H9 (cell line): Measurements from ENCODE around the gene PHLPP2. TPM values are rescaled to one million over a fixed set of nuclear protein-coding genes. Genes with fewer than 3 reads are reported as not detected.
A peak's percentile ranks its signal among the peaks of the same experiment; 100 is the strongest.

Experiments used
- DNase-seq: peaks from one replicate; pipeline ENCODE4 v3.0.0-alpha.2; 2017
- H2AFZ ChIP-seq: one replicate; pipeline ENCODE4 v1.6.1; 2013; ENCODE audit warnings: mild to moderate bottlenecking, low read length, control low read depth, moderate library complexity
- H2AK5ac ChIP-seq: 2 replicates; pipeline ENCODE4 v1.6.1; 2013; ENCODE audit warnings: low read length, control low read depth, mixed read lengths; ENCODE audit not compliant: insufficient read length
- H2BK120ac ChIP-seq: one replicate; pipeline ENCODE4 v1.6.1; 2013; ENCODE audit warnings: low read depth, mild to moderate bottlenecking, low read length, control low read depth, inconsistent platforms; ENCODE audit not compliant: poor library complexity, severe bottlenecking
- H2BK12ac ChIP-seq: 2 replicates; pipeline ENCODE4 v1.6.1; 2013; ENCODE audit warnings: low read length, control low read depth, mixed read lengths, low read depth; ENCODE audit not compliant: insufficient read length
- H2BK15ac ChIP-seq: 2 replicates; pipeline ENCODE4 v1.6.1; 2013; ENCODE audit warnings: low read depth, low read length, control low read depth
- H2BK20ac ChIP-seq: one replicate; pipeline ENCODE4 v1.6.1; 2013; ENCODE audit warnings: low read depth, mild to moderate bottlenecking, low read length, control low read depth, inconsistent platforms; ENCODE audit not compliant: poor library complexity, severe bottlenecking
- H2BK5ac ChIP-seq: 2 replicates; pipeline ENCODE4 v1.6.1; 2013; ENCODE audit warnings: low read length, control low read depth, mixed read lengths; ENCODE audit not compliant: insufficient read length
- H3K14ac ChIP-seq: 2 replicates; pipeline ENCODE4 v1.6.1; 2013; ENCODE audit warnings: low read length, control low read depth; ENCODE audit not compliant: insufficient read depth
- H3K18ac ChIP-seq: 2 replicates; pipeline ENCODE4 v1.6.1; 2013; ENCODE audit warnings: low read depth, mild to moderate bottlenecking, mixed read lengths, low read length, control low read depth; ENCODE audit not compliant: insufficient read length
- H3K23ac ChIP-seq: 2 replicates; pipeline ENCODE4 v1.6.1; 2013; ENCODE audit warnings: low read length, control low read depth, mixed read lengths, low read depth; ENCODE audit not compliant: insufficient read length
- H3K23me2 ChIP-seq: 2 replicates; pipeline ENCODE4 v1.6.1; 2013; ENCODE audit warnings: low read depth, mild to moderate bottlenecking, mixed read lengths, low read length, control low read depth; ENCODE audit not compliant: insufficient read length, poor library complexity, severe bottlenecking
- H3K27ac ChIP-seq: 2 replicates; pipeline ENCODE4 v1.5.1; 2013; ENCODE audit warnings: low read length, control low read depth, mixed read lengths, low read depth; ENCODE audit not compliant: insufficient read length
- H3K27me3 ChIP-seq: 2 replicates; pipeline ENCODE4 v1.6.1; 2013; ENCODE audit warnings: low read length, control low read depth, inconsistent platforms; ENCODE audit not compliant: insufficient read depth
- H3K4ac ChIP-seq: 2 replicates; pipeline ENCODE4 v1.6.1; 2013; ENCODE audit warnings: low read depth, mild to moderate bottlenecking, control low read depth, inconsistent platforms, low read length, moderate library complexity
- H3K4me1 ChIP-seq: 2 replicates; pipeline ENCODE4 v1.6.1; 2013; ENCODE audit warnings: low read length, control low read depth, inconsistent platforms; ENCODE audit not compliant: insufficient read depth
- H3K4me2 ChIP-seq: 2 replicates; pipeline ENCODE4 v1.6.1; 2013; ENCODE audit warnings: low read length, control low read depth, mixed read lengths; ENCODE audit not compliant: insufficient read length, insufficient read depth
- H3K56ac ChIP-seq: 2 replicates; pipeline ENCODE4 v1.6.1; 2013; ENCODE audit warnings: low read depth, mild to moderate bottlenecking, mixed read lengths, low read length, control low read depth; ENCODE audit not compliant: insufficient read length
- H3K79me1 ChIP-seq: 2 replicates; pipeline ENCODE4 v1.6.1; 2013; ENCODE audit warnings: low read depth, mild to moderate bottlenecking, moderate library complexity, low read length, control low read depth, inconsistent platforms; ENCODE audit not compliant: insufficient read depth, poor library complexity, severe bottlenecking
- H3K79me2 ChIP-seq: 2 replicates; pipeline ENCODE4 v1.6.1; 2013; ENCODE audit warnings: low read length, control low read depth, inconsistent platforms; ENCODE audit not compliant: insufficient read depth
- H3K9ac ChIP-seq: 2 replicates; pipeline ENCODE4 v1.6.1; 2013; ENCODE audit warnings: low read length, control low read depth, mixed read lengths; ENCODE audit not compliant: insufficient read length; ENCODE audit errors: extremely low read depth
- H3K9me3 ChIP-seq: one replicate; pipeline ENCODE4 v1.6.1; 2013; ENCODE audit warnings: low read depth, low read length, inconsistent platforms; ENCODE audit not compliant: control insufficient read depth
- H3T11ph ChIP-seq: one replicate; pipeline ENCODE4 v1.6.1; 2013; ENCODE audit warnings: mild to moderate bottlenecking, low read length, control low read depth, inconsistent platforms
- H4K20me1 ChIP-seq: one replicate; pipeline ENCODE4 v1.6.1; 2013; ENCODE audit not compliant: control insufficient read depth, insufficient read length, insufficient read depth
- H4K5ac ChIP-seq: 2 replicates; pipeline ENCODE4 v1.6.1; 2013; ENCODE audit warnings: low read depth, mild to moderate bottlenecking, mixed read lengths, low read length, control low read depth; ENCODE audit not compliant: insufficient read length
- H4K8ac ChIP-seq: replicated peaks from 2 replicates; pipeline ENCODE4 v1.6.1; 2013; ENCODE audit warnings: low read length, control low read depth, mixed read lengths, low read depth; ENCODE audit not compliant: insufficient read length
- H4K91ac ChIP-seq: 2 replicates; pipeline ENCODE4 v1.6.1; 2013; ENCODE audit warnings: low read depth, mild to moderate bottlenecking, moderate library complexity, mixed read lengths, low read length, control low read depth; ENCODE audit not compliant: insufficient read length
- H3K27ac Mint-ChIP-seq, 3 experiments: 2 replicates in 2 of 3; 3 replicates in 1 of 3; pipeline ENCODE4 v1.8.0; 2020 to 2021; ENCODE audit warnings: mixed read lengths in 3 of 3, mild to moderate bottlenecking in 1 of 3, moderate library complexity in 1 of 3
- H3K27me3 Mint-ChIP-seq: 2 replicates; pipeline ENCODE4 v1.8.0; 2021; ENCODE audit warnings: low read depth, mild to moderate bottlenecking, moderate library complexity, mixed read lengths
- H3K36me3 Mint-ChIP-seq, 3 experiments: 2 replicates in 2 of 3; 3 replicates in 1 of 3; pipeline ENCODE4 v1.8.0; 2020 to 2021; ENCODE audit warnings: low read depth in 3 of 3, mixed read lengths in 3 of 3; ENCODE audit not compliant: insufficient read depth in 1 of 3
- H3K4me1 Mint-ChIP-seq, 2 experiments: 2 replicates each; pipeline ENCODE4 v1.8.0; 2020; ENCODE audit warnings: mixed read lengths in 2 of 2
- H3K4me3 Mint-ChIP-seq, 2 experiments: 2 replicates in 1 of 2; 3 replicates in 1 of 2; pipeline ENCODE4 v1.8.0; 2020 to 2021; ENCODE audit warnings: mild to moderate bottlenecking in 2 of 2, mixed read lengths in 2 of 2, moderate library complexity in 1 of 2
- H3K9me3 Mint-ChIP-seq, 2 experiments: 2 replicates in 1 of 2; 3 replicates in 1 of 2; pipeline ENCODE4 v1.8.0; 2020; ENCODE audit warnings: mild to moderate bottlenecking in 2 of 2, mixed read lengths in 2 of 2, moderate library complexity in 1 of 2
- CTCF ChIP-seq: fragments of 200-600 bp; sonication (generic); conservative IDR thresholded peaks from 3 replicates; pipeline ENCODE4 v1.8.0; 2021; ENCODE audit warnings: antibody characterized with exemption, mild to moderate bottlenecking
- WGBS: extraction: QIAGEN DNeasy Blood & Tissue Kit; methylation state at CpG from one replicate; pipeline ENCODE4 v1.1.7; 2013; ENCODE audit warnings: missing lambda C conversion rate, low lambda C conversion rate, mixed read lengths; ENCODE audit not compliant: insufficient read length; ENCODE audit errors: extremely low coverage; 5-methylcytosine and 5-hydroxymethylcytosine counted together
- total RNA-seq: library from RNA; stranded (reverse); gene quantifications from 2 replicates; pipeline ENCODE4 v1.2.1, GENCODE V29; 2021

The PHLPP2 gene
- total RNA-seq, 1 experiment from 2014 or later, result 23.2 TPM

GRCh38 chr16:71693164-71693563 lies 31.3 kb downstream of the PHLPP2 start:
- Histone ChIP-seq H2BK20ac (no peak overlapping the region), H2BK120ac (no peak overlapping the region), H3K23me2 (no peaks in the 10 kb centered on the region), H3K4me1 (no peaks in the 10 kb centered on the region), H2BK5ac (no peak overlapping the region), H2AK5ac (no peak overlapping the region), H2AFZ (no peak overlapping the region), H3K4me2 (no peak overlapping the region), H3K79me2 (peaks cover 3% of the 10 kb centered on the region; the same call in 1 of the 2 replicates), H3K4ac (no peak overlapping the region), H3K56ac (no peak overlapping the region), H3K9me3 (no peaks in the 10 kb centered on the region), H3K27me3 (no peaks in the 10 kb centered on the region), H3K18ac (no peak overlapping the region), H2BK12ac (no peak overlapping the region), H4K20me1 (no peaks in the 10 kb centered on the region), H3T11ph (no peak overlapping the region), H3K14ac (no peak overlapping the region), H2BK15ac (no peak overlapping the region), H3K27ac (no peak overlapping the region), H3K79me1 (no peaks in the 10 kb centered on the region), H4K8ac (no peak overlapping the region), H3K9ac (no peak overlapping the region), H3K23ac (no peak overlapping the region), H4K91ac (no peak overlapping the region), H4K5ac (no peak overlapping the region)
- Mint-ChIP-seq H3K36me3 (peaks cover 10 to 48% (median 25%) of the 10 kb centered on the region in 3 experiments), H3K9me3 (no peaks in the 10 kb centered on the region), H3K27ac (peak overlapping the region in 2 of 3 experiments; percentile 0 to 19; a peak in 2 of 7 replicates), H3K4me1 (no peaks in the 10 kb centered on the region), H3K27me3 (no peaks in the 10 kb centered on the region), H3K4me3 (no peak overlapping the region)
- no peak for DNase-seq
- no CpG with 5 or more reads among the region's 5 CpGs for WGBS
- no peak for TF ChIP-seq CTCF
